Cardiac fibroblast (primary cell): ENCODE results near the gene DIP2C.
A peak's percentile ranks its signal among the peaks of the same experiment; 100 is the strongest.
"Not testable (repeated sequence)": the region's sequence is repeated elsewhere in the genome, so short reads cannot be mapped to it uniquely, and the experiment has no call there.

Experiments
- DNase-seq, 2 donors: peaks; one replicate each; pipeline versions ENCODE4 v3.0.0 to v3.0.0-alpha.2; 2010; ENCODE audit warnings: low read depth in 2 of 2
- H3K4me3 ChIP-seq, 2 donors: replicated peaks in 1 of 2; 1 replicate in 1 of 2; 2 replicates in 1 of 2; pipeline ENCODE4 v1.5.1; 2011; ENCODE audit warnings: low read depth in 2 of 2, low read length in 2 of 2, mild to moderate bottlenecking in 2 of 2, moderate library complexity in 1 of 2
- CTCF ChIP-seq: IDR thresholded peaks from one replicate; pipeline ENCODE4 v1.5.1; 2011; ENCODE audit warnings: low read depth, mild to moderate bottlenecking, low read length, inconsistent platforms

Gene DIP2C

GRCh38 chr10:370449-370825, 319.0 kb downstream of the DIP2C start:
- peak in 1 of 2 donors; percentile 17 for DNase-seq
- H3K4me3 ChIP-seq, result no peak overlapping the region
- no peak for TF ChIP-seq CTCF

GRCh38 chr10:369684-370448, 319.6 kb downstream of the DIP2C start:
- H3K4me3 ChIP-seq, result no peak overlapping the region
- TF ChIP-seq CTCF, result no peak
- peak in 1 of 2 donors; percentile 65 for DNase-seq

- DNase-seq, result no peak
- no peak overlapping the region for H3K4me3 ChIP-seq
- no peak for TF ChIP-seq CTCF
Observed at GRCh38 chr10:369221-369683, 320.2 kb downstream of the DIP2C start.

GRCh38 chr10:368579-369220, 320.8 kb downstream of the DIP2C start:
- H3K4me3 ChIP-seq, result no peak overlapping the region
- no peak for DNase-seq
- no peak for TF ChIP-seq CTCF

GRCh38 chr10:368107-368506, 321.4 kb downstream of the DIP2C start:
- DNase-seq, H3K4me3 ChIP-seq: not testable (repeated sequence)

GRCh38 chr10:367636-368035, 321.8 kb downstream of the DIP2C start:
- TF ChIP-seq CTCF, result no peak
- no peak overlapping the region for H3K4me3 ChIP-seq

GRCh38 chr10:366186-366585, 323.3 kb downstream of the DIP2C start:
- TF ChIP-seq CTCF, result no peak
- DNase-seq, result no peak
- no peak overlapping the region for H3K4me3 ChIP-seq

More at GRCh38 chr10:367636-368035, 321.8 kb downstream of the DIP2C start:
- no peak for DNase-seq
